Prostate gland (tissue), 2 donors: Measurements from ENCODE around the gene DUSP8. TPM values are rescaled to one million over a fixed set of nuclear protein-coding genes. Genes with fewer than 3 reads are reported as not detected.

ENCODE experiments used
- DNase-seq: peaks from one replicate; pipeline ENCODE4 v3.0.0-alpha.2; 2019; ENCODE audit warnings: low spot score
- H3K27ac ChIP-seq, 2 donors: fragments of 200-600 bp; sonication (generic); 2 replicates each; pipeline ENCODE4 v1.5.1; 2017 to 2019
- H3K27me3 ChIP-seq: fragments of 200-600 bp; sonication (generic); replicated peaks from 2 replicates; pipeline ENCODE4 v1.5.1; 2019; ENCODE audit not compliant: insufficient read depth
- H3K36me3 ChIP-seq, 2 donors: fragments of 200-600 bp; sonication (generic); 1 replicate in 1 of 2; 2 replicates in 1 of 2; pipeline versions ENCODE4 v1.5.1 to v1.8.1; 2017 to 2019
- H3K4me1 ChIP-seq: fragments of 200-600 bp; sonication (generic); replicated peaks from 2 replicates; pipeline ENCODE4 v1.5.1; 2019
- H3K4me3 ChIP-seq, 2 donors: fragments of 200-600 bp; sonication (generic); 2 replicates each; pipeline ENCODE4 v1.5.1; 2017 to 2019
- H3K9me3 ChIP-seq: fragments of 200-600 bp; sonication (generic); 2 replicates; pipeline ENCODE4 v1.5.1; 2017
- POLR2A ChIP-seq: fragments of 450-650 bp; IDR thresholded peaks from one replicate; pipeline ENCODE4 v1.6.1; 2016; ENCODE audit warnings: antibody characterized with exemption, mild to moderate bottlenecking
- POLR2AphosphoS5 ChIP-seq: sonication (generic); formaldehyde crosslinking; IDR thresholded peaks from one replicate; pipeline ENCODE4 v1.6.1; 2017; ENCODE audit warnings: antibody characterized with exemption
- WGBS: methylation state at CpG from one replicate; pipeline ENCODE4 v1.1.5; 2018; 5-methylcytosine and 5-hydroxymethylcytosine counted together
- intact Hi-C: fragments of 100-400 bp; cut with DNase I; formaldehyde crosslinking; loops from one replicate; pipeline ENCODE4 v1.14.2; 2022
- total RNA-seq, 2 donors: library from RNA; depleted of rRNA; stranded (reverse); fragments of >200 nt; gene quantifications; one replicate each; pipeline ENCODE4 v1.1.0, GENCODE V29; 2016
- TF ChIP-seq, protein P1 (sequence below), 4 experiments: fragments of 200-600 bp in 2 of 4; fragments of 450-650 bp in 2 of 4; sonication (generic) in 2 of 4; IDR thresholded peaks; 1 replicate in 3 of 4; 2 replicates in 1 of 4; pipeline ENCODE4 v1.5.1; 2016 to 2019; ENCODE audit warnings: antibody characterized with exemption in 4 of 4, mild to moderate bottlenecking in 2 of 4, moderate library complexity in 2 of 4

DUSP8 gene
- total RNA-seq, 2 donors from 2014 or later: 8.8 to 17.2 TPM

DNA sequence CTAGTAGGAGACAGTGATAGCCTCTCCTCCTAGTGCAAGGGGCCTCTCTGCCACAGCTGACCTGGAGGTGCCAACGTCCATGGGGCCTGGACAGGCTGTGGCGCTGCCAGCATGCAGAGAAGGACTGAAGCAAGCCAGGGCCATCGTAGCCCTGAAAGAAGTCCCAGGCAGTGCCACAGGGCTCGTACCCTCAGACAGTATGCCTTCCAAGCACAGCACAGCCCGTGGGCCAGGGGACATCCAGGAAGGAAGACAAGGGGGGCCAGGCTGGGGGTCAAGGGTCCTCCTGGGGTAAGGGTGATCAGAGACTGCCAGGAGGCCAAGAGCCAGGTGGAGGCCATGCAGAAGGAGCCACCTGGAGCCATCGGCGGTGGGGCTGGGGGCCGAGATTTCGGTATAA is 65.1 kb downstream of the DUSP8 start:
- H3K4me1 ChIP-seq: peaks cover 26% of the 10 kb centered on the region
- no peak overlapping the region for H3K4me3 ChIP-seq
- no peak overlapping the region for H3K27ac ChIP-seq
- no peak for DNase-seq
- intact Hi-C loops: no loop called here
- TF ChIP-seq POLR2AphosphoS5 (no peak), POLR2A (no peak)
- TF ChIP-seq, protein P1, sequence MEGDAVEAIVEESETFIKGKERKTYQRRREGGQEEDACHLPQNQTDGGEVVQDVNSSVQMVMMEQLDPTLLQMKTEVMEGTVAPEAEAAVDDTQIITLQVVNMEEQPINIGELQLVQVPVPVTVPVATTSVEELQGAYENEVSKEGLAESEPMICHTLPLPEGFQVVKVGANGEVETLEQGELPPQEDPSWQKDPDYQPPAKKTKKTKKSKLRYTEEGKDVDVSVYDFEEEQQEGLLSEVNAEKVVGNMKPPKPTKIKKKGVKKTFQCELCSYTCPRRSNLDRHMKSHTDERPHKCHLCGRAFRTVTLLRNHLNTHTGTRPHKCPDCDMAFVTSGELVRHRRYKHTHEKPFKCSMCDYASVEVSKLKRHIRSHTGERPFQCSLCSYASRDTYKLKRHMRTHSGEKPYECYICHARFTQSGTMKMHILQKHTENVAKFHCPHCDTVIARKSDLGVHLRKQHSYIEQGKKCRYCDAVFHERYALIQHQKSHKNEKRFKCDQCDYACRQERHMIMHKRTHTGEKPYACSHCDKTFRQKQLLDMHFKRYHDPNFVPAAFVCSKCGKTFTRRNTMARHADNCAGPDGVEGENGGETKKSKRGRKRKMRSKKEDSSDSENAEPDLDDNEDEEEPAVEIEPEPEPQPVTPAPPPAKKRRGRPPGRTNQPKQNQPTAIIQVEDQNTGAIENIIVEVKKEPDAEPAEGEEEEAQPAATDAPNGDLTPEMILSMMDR (IDR thresholded peaks at IDR 0.05): no peak
- H3K36me3 ChIP-seq: no peaks in the 10 kb centered on the region
- no peaks in the 10 kb centered on the region for H3K9me3 ChIP-seq
- H3K27me3 ChIP-seq: no peaks in the 10 kb centered on the region
- 87% methylated on average over 9 of the region's 9 CpGs for WGBS

DNA sequence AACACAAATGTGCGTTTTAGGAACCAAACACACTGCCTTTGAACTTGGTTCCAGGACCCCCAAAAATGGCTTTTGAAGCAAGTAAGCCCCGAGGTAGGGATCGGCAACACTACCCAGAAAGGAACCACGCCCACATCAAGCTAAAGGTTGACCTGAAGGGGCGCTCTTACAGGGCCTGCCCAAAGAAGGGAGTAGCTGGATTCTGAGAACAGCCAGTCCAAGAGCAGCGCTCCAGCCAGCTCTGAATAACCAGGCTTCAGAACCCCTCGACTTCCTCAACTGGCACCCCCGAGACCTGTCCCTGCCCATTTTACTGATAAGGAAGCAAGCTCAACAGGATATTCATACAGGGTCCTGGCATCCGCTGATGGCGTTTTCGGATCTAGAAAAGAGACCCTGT is 66.6 kb downstream of the DUSP8 start:
- Histone ChIP-seq H3K27me3 (no peaks in the 10 kb centered on the region), H3K9me3 (no peaks in the 10 kb centered on the region), H3K27ac (no peak overlapping the region), H3K4me3 (no peak overlapping the region), H3K36me3 (no peaks in the 10 kb centered on the region), H3K4me1 (peaks cover 33% of the 10 kb centered on the region)
- WGBS: 89% methylated on average over 11 of the region's 11 CpGs
- intact Hi-C loops: no loop called here
- no peak for DNase-seq
- TF ChIP-seq, protein P1 (IDR thresholded peaks at IDR 0.05): no peak
- TF ChIP-seq POLR2A (no peak), POLR2AphosphoS5 (no peak)

DNA sequence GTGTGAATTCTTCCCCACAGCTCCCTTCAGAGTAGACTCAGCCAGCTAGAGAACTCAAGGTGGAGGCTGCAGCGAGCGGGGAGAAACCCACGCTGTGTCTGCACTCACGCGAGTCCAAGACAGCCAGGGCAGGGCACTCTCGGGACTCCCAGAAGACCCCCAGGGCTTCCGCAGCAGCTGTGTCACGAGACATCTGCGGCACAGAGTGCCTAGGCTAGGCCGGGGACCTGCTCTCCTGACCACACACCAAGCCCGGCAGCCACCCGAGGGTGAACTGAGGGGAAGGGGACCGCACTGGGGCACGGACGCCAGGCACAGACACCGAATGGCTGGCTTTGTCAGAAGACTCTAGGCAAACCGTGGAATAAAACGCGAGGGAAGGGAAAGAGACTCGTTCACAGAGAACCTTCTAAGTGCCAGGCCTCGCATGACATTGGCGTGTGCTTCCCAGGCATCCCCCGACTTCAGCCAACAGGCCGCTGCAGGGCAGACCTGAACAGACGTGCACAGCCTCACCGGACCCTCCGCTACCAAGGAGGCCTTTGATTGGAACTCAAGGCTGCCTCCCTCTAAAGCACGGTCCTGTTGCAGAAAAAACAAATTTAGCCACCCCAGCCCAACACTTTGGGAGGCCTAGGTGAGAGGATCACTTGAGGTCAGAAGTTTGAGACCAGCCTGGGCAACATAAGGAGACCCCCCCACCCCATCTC is 67.3 kb downstream of the DUSP8 start:
- TF ChIP-seq, protein P1 (IDR thresholded peaks at IDR 0.05): no peak
- TF ChIP-seq POLR2A (no peak), POLR2AphosphoS5 (no peak)
- Histone ChIP-seq H3K9me3 (no peaks in the 10 kb centered on the region), H3K36me3 (no peaks in the 10 kb centered on the region), H3K4me3 (no peak overlapping the region), H3K27me3 (no peaks in the 10 kb centered on the region), H3K27ac (no peak overlapping the region), H3K4me1 (peaks cover 36% of the 10 kb centered on the region)
- 91% methylated on average over 28 of the region's 28 CpGs for WGBS
- no peak for DNase-seq
- intact Hi-C loops: no loop called here

DNA sequence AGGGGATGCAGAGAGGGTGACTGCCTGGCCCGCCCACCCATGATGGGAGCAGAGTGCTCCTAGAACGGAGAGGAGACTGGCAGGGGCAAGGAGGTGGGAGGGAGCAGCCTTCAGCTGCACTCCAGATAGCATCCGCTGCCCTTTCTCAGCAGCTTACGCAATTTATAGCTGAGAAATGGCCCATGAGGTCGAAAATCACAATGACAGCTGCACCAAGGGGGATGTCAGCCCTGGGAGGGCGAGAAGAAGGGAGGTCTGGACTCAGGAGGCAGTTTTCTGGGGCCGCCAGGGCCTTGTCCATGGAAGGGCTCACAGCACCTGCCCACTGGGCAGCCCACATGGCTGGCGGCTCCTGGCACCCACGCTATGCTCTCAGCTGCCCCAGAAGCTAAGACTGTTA is 67.9 kb downstream of the DUSP8 start:
- Histone ChIP-seq H3K4me3 (no peak overlapping the region), H3K36me3 (no peaks in the 10 kb centered on the region), H3K27me3 (no peaks in the 10 kb centered on the region), H3K4me1 (peaks cover 36% of the 10 kb centered on the region), H3K27ac (peak overlapping the region; percentile 64 to 75), H3K9me3 (no peaks in the 10 kb centered on the region)
- 74% methylated on average over 9 of the region's 9 CpGs for WGBS
- no peak for DNase-seq
- intact Hi-C loops: no loop called here
- TF ChIP-seq POLR2A (no peak), POLR2AphosphoS5 (no peak)
- TF ChIP-seq, protein P1 (IDR thresholded peaks at IDR 0.05): no peak

Other genes starting within 250 kb of the DUSP8 start
- gene BRSK2, start 182.3 kb downstream of the DUSP8 start, total RNA-seq: 10 to 100 TPM in 1 of 2 donors, under 1 TPM in 1; 0.96 to 29.7 TPM
- gene MOB2, start 85.5 kb downstream of the DUSP8 start, total RNA-seq: 10 to 100 TPM; 39.3 to 46.5 TPM
- not detected for gene KRTAP5-1, start 13.0 kb upstream of the DUSP8 start, total RNA-seq
- not detected for gene KRTAP5-2, start 26.0 kb upstream of the DUSP8 start, total RNA-seq
- not detected for gene KRTAP5-3, start 36.2 kb upstream of the DUSP8 start, total RNA-seq
- not detected for gene KRTAP5-4, start 49.9 kb upstream of the DUSP8 start, total RNA-seq
- gene KRTAP5-5, start 57.5 kb upstream of the DUSP8 start, total RNA-seq: not detected
- not detected for gene KRTAP5-6, start 124.9 kb upstream of the DUSP8 start, total RNA-seq
- gene IFITM10, start 178.3 kb upstream of the DUSP8 start, total RNA-seq: 1 to 10 TPM; 2.6 to 3.1 TPM
- gene CTSD, start 191.7 kb upstream of the DUSP8 start, total RNA-seq: 100 to 1,000 TPM; 497 to 983 TPM